ENCODE measurements around the gene RTN4.

Gene RTN4

GRCh38 chr2:55049043-55049820 is 1.0 kb downstream of the RTN4 start:
- peak overlapping the region; percentile 91 for H3K4me3 ChIP-seq (ENCODE audit: low read depth, low read length)
- no peak for DNase-seq (ENCODE audit: low read depth)
- peak; percentile 60 for TF ChIP-seq CTCF (IDR thresholded peaks at IDR 0.05; ENCODE audit: low read depth, low read length, missing control alignments)

GRCh38 chr2:55048508-55049042 is 1.7 kb downstream of the RTN4 start:
- DNase-seq (ENCODE audit: low read depth), result no peak
- no peak for TF ChIP-seq CTCF (IDR thresholded peaks at IDR 0.05; ENCODE audit: low read depth, low read length, missing control alignments)
- peak overlapping the region; percentile 91 for H3K4me3 ChIP-seq (ENCODE audit: low read depth, low read length)

- peak overlapping the region; percentile 91 for H3K4me3 ChIP-seq (ENCODE audit: low read depth, low read length)
- no peak for TF ChIP-seq CTCF (IDR thresholded peaks at IDR 0.05; ENCODE audit: low read depth, low read length, missing control alignments)
- no peak for DNase-seq (ENCODE audit: low read depth)
Observed at GRCh38 chr2:55047677-55048299, 2.5 kb downstream of the RTN4 start.

- DNase-seq (ENCODE audit: low read depth), result no peak
- no peak for TF ChIP-seq CTCF (IDR thresholded peaks at IDR 0.05; ENCODE audit: low read depth, low read length, missing control alignments)
- H3K4me3 ChIP-seq (ENCODE audit: low read depth, low read length), result no peak overlapping the region
Observed at GRCh38 chr2:55045780-55046179, 4.5 kb downstream of the RTN4 start.

- TF ChIP-seq CTCF (IDR thresholded peaks at IDR 0.05; ENCODE audit: low read depth, low read length, missing control alignments), result no peak
- no peak overlapping the region for H3K4me3 ChIP-seq (ENCODE audit: low read depth, low read length)
- DNase-seq (ENCODE audit: low read depth), result no peak
Observed at GRCh38 chr2:55043841-55044240, 6.4 kb downstream of the RTN4 start.

GRCh38 chr2:55038428-55038827 is 11.8 kb downstream of the RTN4 start:
- DNase-seq (ENCODE audit: low read depth), result no peak
- no peak overlapping the region for H3K4me3 ChIP-seq (ENCODE audit: low read depth, low read length)
- no peak for TF ChIP-seq CTCF (IDR thresholded peaks at IDR 0.05; ENCODE audit: low read depth, low read length, missing control alignments)

All from GM12864 (cell line).